Stimulated activated effector memory CD8-positive, alpha-beta T cell treated with anti-CD3 and anti-CD28 coated beads, Interleukin-12 subunit alpha, Interleukin-12 subunit beta, amount 100 ng/mL, for 72 hours (primary cell): ENCODE results near the gene PARD3B.

Experiments
- ATAC-seq: fragments of 150-1000 bp; cut with Tn5 transposase; 2 replicates; pipeline ENCODE4 v1.10.0; 2021
- DNase-seq, 2 donors: peaks; one replicate each; pipeline ENCODE4 v3.0.0; 2021 to 2022; ENCODE audit warnings: low spot score in 2 of 2
- H3K27ac Mint-ChIP-seq: one replicate; pipeline ENCODE4 v1.8.0; 2022; ENCODE audit warnings: mild to moderate bottlenecking, mixed read lengths
- H3K36me3 Mint-ChIP-seq: one replicate; pipeline ENCODE4 v1.8.0; 2022; ENCODE audit warnings: mild to moderate bottlenecking, mixed read lengths
- H3K4me1 Mint-ChIP-seq: one replicate; pipeline ENCODE4 v1.8.0; 2022; ENCODE audit warnings: mixed read lengths
- H3K4me3 Mint-ChIP-seq: one replicate; pipeline ENCODE4 v1.8.0; 2022; ENCODE audit warnings: mild to moderate bottlenecking, mixed read lengths
- H3K9me3 Mint-ChIP-seq: one replicate; pipeline ENCODE4 v1.8.0; 2022; ENCODE audit warnings: mixed read lengths

PARD3B gene

DNA sequence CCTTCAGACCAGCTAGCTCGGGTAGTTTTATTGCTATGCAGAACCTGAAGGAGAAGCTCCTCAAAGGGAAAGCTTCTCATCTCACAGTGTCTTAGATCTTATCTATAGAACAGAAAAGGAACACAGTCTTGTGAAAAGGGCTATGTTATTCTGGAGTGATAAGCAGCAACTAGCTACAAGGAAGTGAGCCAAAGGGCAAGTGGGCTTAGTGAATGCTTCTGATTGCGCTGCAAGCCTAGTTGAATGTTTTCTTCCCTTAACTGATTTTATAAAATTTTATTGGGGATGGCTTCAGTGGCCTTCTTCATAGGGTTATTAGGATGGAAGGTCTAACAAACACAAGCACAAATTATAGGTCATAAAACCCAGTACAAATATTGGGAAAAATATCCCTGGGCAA lies 400.1 kb downstream of the PARD3B start:
- DNase-seq, result no peak
- Mint-ChIP-seq H3K36me3 (no peaks in the 10 kb centered on the region), H3K9me3 (peaks cover 16% of the 10 kb centered on the region), H3K27ac (no peak overlapping the region), H3K4me3 (no peak overlapping the region), H3K4me1 (peaks cover 6% of the 10 kb centered on the region)
- ATAC-seq, result no peak

DNA sequence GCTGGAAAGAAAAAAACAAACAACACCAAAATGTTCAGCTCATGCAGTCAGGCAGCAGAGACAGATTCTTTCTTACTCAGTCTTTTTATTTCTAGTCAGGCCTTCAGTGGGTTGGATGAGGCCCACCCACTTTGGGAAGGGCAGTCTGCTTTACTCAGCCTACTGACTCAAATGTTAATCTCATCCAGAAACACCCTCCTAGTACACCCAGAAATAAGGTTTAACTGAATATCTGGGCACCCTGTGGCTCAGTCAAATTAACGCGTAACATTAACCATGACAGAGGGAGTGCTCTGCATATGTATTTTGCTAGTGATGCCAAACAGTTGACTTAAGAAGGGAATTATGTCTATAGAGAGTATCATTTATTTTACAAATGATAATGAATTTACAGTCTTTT lies 401.6 kb downstream of the PARD3B start:
- H3K9me3 Mint-ChIP-seq, result peaks cover 16% of the 10 kb centered on the region
- DNase-seq (no peak), ATAC-seq (no peak)
- H3K36me3 Mint-ChIP-seq, result no peaks in the 10 kb centered on the region
- peaks cover 6% of the 10 kb centered on the region for H3K4me1 Mint-ChIP-seq
- H3K4me3 Mint-ChIP-seq, result no peak overlapping the region
- H3K27ac Mint-ChIP-seq, result no peak overlapping the region

DNA sequence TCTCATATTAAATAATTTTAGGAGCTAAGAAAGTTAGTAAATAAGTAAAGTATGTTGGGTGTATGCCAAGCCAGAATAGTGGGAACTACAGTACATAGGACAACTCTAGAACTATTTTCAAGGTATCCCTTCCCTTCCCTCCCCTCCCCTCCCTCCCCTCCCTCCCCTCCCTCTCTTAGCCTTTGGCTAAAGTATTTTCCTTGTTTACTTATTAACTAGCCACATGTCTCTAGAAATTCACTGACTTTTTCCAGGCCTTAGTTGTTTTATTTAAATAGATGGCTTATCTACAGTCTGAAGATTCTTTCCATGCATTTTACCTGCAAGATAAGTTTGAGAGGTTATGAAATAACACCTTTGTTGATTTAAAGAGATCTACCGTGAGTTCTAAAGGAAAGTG lies 402.1 kb downstream of the PARD3B start:
- peaks cover 16% of the 10 kb centered on the region for H3K9me3 Mint-ChIP-seq
- DNase-seq (no peak), ATAC-seq (no peak)
- no peak overlapping the region for H3K27ac Mint-ChIP-seq
- no peak overlapping the region for H3K4me3 Mint-ChIP-seq
- H3K4me1 Mint-ChIP-seq, result peaks cover 6% of the 10 kb centered on the region
- H3K36me3 Mint-ChIP-seq, result no peaks in the 10 kb centered on the region

DNA sequence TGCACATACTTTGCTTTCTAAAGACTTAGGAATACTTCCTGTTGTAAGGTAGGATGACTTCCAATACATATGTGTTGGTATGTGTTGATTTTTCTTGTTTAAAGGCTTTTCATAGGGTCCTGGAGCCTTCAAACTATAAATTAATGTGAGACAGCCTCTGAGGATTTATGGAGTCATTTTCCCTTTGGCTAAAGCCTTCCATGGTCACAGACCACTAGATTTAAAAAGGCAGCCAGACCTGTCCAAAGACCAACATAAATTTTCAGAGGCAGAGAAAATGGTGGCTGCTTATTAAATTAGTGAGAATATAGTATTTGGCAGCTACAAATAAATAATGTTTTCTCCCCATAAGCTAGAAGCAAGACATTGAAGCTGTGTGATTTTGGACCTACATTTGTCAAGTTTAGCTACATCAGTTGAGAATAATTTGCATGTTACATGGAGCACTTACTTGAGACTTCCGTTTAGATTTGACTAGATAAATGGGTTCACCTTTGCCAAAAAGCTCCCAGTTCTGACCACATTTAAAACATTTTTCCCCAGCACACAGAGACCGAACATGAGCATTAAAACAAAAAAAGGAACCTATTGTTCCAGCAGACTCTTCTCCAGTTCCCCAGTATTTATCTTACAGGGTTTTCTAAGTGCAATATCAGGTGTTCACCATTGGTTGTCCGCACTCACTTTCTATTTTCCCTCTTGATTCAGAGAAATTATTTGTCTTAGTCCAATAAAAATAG lies 402.9 kb downstream of the PARD3B start:
- no peak overlapping the region for H3K4me3 Mint-ChIP-seq
- H3K36me3 Mint-ChIP-seq, result no peaks in the 10 kb centered on the region
- ATAC-seq (no peak), DNase-seq (no peak)
- peaks cover 16% of the 10 kb centered on the region for H3K9me3 Mint-ChIP-seq
- H3K27ac Mint-ChIP-seq, result no peak overlapping the region
- H3K4me1 Mint-ChIP-seq, result peaks cover 6% of the 10 kb centered on the region

DNA sequence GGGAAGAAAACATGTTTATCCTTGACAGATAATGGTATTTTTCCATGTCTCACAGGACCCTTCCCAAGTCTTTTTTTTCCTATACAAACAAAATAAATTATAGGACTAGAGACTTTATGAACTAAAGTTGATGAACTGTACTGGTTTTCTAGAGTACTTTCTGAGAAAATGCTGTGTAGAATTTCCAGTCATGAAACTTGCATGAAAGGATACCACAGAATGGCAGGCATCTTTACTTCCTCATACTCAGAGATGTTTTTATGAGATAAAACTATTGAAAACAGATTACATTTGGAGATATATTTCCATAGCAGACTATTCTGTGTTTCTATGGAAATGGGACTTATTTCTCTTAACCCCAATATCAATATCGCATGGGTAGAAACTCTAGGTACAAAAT lies 403.5 kb downstream of the PARD3B start:
- H3K4me1 Mint-ChIP-seq, result peaks cover 6% of the 10 kb centered on the region
- no peak overlapping the region for H3K27ac Mint-ChIP-seq
- ATAC-seq, result no peak
- peaks cover 14% of the 10 kb centered on the region for H3K9me3 Mint-ChIP-seq
- H3K36me3 Mint-ChIP-seq, result no peaks in the 10 kb centered on the region
- DNase-seq, result no peak
- no peak overlapping the region for H3K4me3 Mint-ChIP-seq

DNA sequence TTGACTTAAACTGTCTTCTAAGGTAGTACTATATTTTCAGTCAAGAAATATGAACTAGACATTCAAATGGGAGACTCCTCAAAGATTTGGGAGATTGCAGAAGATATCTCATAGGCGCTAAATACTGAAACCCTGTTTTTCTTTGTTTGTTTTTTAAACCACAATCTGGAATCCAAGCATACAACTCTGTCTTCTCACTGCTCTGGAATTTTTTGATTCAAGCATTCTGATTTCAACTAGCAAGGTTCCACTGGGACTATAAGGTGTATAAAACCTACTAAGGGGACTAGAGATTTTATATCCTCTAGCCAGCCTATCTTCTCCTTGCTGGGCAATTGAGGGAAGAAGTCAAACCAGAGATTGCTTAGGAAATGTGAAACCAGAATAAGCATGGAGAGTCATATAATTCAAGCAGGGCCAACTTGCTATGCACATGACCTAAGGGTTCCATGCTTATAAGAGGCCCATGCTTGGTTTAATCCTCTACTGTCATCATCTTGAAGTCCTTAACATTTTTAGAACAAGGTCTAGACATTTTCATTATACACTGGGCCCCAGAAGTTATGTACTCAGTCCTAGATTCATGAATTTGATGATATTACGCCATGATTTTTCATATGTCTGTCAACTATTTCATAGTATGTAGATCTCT lies 405.5 kb downstream of the PARD3B start:
- DNase-seq (no peak), ATAC-seq (no peak)
- Mint-ChIP-seq H3K4me3 (no peak overlapping the region), H3K36me3 (no peaks in the 10 kb centered on the region), H3K27ac (no peak overlapping the region), H3K9me3 (peaks cover 8% of the 10 kb centered on the region), H3K4me1 (peaks cover 6% of the 10 kb centered on the region)

DNA sequence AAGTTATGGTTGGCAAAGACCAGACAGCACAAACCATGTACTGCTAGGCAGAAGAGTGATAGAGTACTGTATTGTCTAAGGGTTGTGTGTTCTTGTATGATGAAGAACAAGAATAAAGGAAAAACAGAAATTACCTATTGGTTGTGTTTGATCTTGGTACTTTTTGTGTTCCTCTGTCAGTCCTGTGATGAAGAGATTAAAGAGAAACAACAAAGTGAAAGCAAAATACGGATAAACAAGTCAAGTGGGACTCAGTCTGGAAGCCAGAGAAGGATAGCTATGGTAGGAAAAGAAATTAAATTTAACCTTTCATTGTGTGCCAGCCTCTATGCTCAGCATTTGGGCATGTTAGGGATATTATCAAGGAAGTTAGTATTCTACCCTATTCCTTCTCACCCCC lies 413.1 kb downstream of the PARD3B start:
- H3K4me1 Mint-ChIP-seq, result no peaks in the 10 kb centered on the region
- H3K36me3 Mint-ChIP-seq, result no peaks in the 10 kb centered on the region
- DNase-seq (no peak), ATAC-seq (no peak)
- H3K9me3 Mint-ChIP-seq, result no peaks in the 10 kb centered on the region
- H3K4me3 Mint-ChIP-seq, result no peak overlapping the region
- H3K27ac Mint-ChIP-seq, result no peak overlapping the region

DNA sequence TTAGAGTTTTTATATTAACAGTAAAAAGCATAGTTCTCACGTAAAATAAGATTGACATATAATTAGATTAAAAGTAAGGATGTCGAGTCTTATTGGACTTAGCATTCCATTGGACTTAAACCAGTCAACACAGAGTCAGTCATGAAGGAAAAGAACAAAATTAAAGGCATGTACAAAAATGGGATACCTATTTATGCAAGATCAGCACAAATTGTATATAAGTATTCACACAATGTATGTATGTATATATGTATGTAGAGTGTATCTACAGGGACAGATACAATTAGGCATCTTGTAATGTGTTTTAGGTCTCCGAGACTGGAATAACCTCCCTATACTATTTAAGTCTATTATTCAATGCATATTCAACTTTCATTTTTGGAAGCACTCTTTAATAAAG lies 419.1 kb downstream of the PARD3B start:
- no peak overlapping the region for H3K4me3 Mint-ChIP-seq
- H3K36me3 Mint-ChIP-seq, result no peaks in the 10 kb centered on the region
- no peak for DNase-seq
- H3K27ac Mint-ChIP-seq, result no peak overlapping the region
- ATAC-seq, result no peak
- H3K4me1 Mint-ChIP-seq, result peaks cover 15% of the 10 kb centered on the region
- H3K9me3 Mint-ChIP-seq, result peaks cover 3% of the 10 kb centered on the region

DNA sequence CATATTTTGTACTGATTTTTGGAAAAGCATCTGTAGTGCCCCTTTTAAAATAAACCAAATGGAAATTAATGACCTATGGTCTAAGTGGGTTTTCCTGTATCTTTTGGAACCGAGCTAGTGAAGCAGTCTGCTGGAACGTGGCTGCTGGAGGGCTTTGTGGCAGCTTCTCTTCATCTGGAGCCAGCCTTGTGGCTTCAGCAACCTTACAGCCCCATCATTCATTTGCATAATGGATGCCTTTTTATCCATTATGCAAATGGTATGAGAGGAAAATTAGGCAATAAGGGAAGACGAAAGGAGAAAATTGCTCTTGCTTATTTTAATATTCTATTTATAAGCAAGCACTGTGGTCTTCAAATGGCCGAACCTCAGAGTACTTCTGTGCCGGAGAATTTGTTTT lies 421.0 kb downstream of the PARD3B start:
- Mint-ChIP-seq H3K27ac (no peak overlapping the region), H3K36me3 (no peaks in the 10 kb centered on the region), H3K4me3 (no peak overlapping the region), H3K9me3 (peaks cover 3% of the 10 kb centered on the region), H3K4me1 (peaks cover 15% of the 10 kb centered on the region)
- DNase-seq, result no peak
- ATAC-seq, result no peak

DNA sequence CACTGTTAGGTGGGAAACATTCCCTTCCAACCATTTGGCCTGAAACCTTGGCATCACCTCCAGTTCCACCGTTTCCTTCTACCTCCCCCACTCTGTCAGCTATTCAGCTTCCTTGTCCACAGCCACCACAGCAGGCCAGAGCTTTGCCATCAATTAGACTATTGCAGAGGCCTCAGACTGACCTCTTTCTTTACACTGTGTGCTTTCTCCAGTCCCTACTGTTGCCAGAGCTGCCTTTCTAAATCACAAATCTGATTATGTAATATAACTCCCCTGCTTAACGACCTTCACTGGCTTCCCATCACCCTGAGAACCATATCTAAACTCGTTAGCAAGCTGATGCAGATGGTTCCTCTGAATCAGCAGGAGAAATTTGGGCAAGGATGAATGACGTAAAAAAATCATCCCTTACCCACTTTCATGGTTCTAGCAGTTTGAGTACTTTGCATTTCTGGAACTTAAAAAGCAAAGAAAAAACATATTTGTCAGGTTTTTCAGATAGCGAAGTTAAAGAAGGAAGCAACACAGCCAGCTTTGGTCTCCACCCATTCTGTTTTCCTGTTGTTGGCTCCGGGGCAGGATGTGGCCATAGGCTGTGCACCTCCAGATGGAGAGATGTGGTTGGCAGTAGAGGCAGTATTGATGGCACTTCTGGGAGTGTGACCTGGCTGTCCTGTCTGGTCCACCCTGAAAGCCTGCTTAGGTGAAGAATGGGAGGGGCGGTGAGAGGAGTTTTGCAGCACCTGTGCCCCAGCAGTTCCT lies 422.1 kb downstream of the PARD3B start:
- DNase-seq (no peak), ATAC-seq (peak; percentile 68)
- Mint-ChIP-seq H3K4me1 (peaks cover 15% of the 10 kb centered on the region), H3K36me3 (no peaks in the 10 kb centered on the region), H3K27ac (peak overlapping the region; percentile 50), H3K9me3 (peaks cover 3% of the 10 kb centered on the region), H3K4me3 (no peak overlapping the region)

DNA sequence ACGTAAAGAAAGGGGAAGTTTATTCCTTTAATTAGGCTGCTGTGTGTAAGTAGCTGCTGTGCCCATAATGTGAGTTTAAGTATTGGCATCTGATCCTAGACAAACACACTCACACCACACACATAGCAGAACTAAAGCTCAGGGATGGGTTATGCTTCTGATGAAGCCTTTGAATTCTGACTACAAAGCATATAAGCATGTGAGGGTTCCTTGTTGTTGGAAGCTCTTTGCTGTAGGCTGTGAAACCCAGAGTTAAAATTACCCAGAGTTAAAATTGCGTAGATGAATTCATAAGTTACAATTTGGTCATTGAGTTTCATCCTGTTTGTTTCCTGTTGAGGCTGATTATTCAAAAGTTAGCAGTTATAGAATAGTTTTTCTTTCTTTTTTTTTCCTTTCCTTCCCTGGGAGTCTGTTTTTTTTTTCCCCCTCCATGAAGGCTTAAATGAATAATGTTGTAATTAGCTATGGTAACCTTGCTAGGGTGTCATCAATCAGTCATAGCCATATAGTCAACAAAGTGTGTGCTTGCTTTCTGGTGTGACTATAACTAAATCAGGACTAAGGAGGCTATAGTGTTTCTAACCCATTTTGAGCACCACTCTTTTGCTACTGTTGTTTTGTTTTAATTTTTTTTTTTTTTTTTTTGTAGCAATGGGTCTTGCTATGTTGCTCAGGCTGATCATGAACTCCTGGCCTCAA lies 426.1 kb downstream of the PARD3B start:
- DNase-seq (no peak), ATAC-seq (no peak)
- peaks cover 15% of the 10 kb centered on the region for H3K4me1 Mint-ChIP-seq
- H3K27ac Mint-ChIP-seq, result no peak overlapping the region
- H3K36me3 Mint-ChIP-seq, result no peaks in the 10 kb centered on the region
- no peak overlapping the region for H3K4me3 Mint-ChIP-seq
- H3K9me3 Mint-ChIP-seq, result peaks cover 3% of the 10 kb centered on the region

DNA sequence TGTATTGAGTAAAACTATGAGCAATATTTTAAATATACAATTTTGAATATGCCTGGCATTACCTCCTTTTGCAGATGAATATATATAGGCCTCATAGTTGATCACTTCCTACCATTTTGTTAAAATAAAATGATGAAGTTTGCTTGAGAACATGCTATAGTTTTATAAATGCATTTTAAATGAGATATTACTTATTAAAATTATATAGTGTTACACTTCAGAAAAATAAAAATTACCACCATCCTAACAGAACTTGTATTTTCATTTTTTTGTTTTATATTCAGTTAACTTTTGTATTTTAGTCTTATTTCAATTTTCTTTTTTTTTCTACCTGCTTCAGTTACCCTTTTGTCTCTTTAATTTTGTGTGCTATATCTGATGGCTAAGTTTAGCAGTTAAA lies 426.9 kb downstream of the PARD3B start:
- Mint-ChIP-seq H3K36me3 (no peaks in the 10 kb centered on the region), H3K27ac (no peak overlapping the region), H3K4me3 (no peak overlapping the region), H3K4me1 (peaks cover 12% of the 10 kb centered on the region), H3K9me3 (peaks cover 5% of the 10 kb centered on the region)
- DNase-seq (no peak), ATAC-seq (no peak)

DNA sequence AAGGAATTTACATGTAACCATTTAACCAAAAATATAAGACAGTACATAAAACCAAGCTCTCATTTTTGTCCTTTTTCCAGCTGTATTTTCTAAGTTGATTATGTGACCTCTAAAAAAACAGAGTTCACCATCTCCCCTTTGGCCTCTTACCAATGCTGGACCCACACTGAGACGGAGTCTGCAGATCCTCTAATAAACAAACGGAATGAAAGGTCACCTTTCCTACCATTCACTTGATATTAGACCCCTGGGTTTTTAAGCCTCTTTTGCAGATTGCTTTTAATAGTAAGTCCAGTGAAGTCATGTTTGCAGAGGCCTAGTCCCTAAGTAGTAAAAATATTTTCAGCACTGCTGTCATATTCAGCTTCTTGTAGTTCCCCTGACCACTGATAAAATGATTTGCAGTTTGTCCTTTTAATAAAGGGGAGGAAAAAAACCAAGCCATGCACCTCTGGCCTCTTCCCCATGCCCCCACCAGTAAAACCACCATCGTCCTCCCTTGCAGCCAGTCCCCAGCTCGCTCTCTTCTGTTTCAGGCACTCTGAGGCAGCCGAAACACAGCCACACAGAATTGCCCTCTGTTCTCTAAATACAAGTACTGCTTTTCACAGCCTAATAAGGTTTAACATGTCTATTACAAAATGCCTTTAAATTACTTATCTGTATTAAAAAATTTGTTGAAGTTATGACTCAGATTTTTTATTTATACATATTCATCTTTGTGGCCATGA lies 427.5 kb downstream of the PARD3B start:
- Mint-ChIP-seq H3K36me3 (no peaks in the 10 kb centered on the region), H3K27ac (no peak overlapping the region), H3K9me3 (peaks cover 5% of the 10 kb centered on the region), H3K4me1 (peaks cover 6% of the 10 kb centered on the region), H3K4me3 (no peak overlapping the region)
- ATAC-seq (no peak), DNase-seq (no peak)

DNA sequence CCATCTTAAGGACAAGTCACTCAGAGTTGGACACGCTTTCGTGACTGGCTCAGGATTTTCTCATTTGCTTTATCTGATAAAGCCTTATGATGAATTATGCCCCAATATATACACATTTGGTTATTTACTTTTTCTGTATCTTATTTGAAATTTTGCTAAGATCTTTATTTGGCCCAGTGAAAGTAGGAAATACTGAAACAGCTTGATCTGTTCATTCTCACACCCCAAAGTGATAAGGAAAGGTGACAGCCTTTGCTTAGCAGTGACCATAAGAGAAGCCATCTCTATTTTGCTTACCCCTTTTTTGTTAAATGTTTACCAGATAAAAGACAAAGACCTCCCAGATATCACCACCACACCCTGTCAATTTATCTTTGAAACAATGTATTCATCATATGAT lies 428.3 kb downstream of the PARD3B start:
- no peak for DNase-seq
- no peak for ATAC-seq
- peaks cover 2% of the 10 kb centered on the region for H3K9me3 Mint-ChIP-seq
- peaks cover under 1% of the 10 kb centered on the region for H3K4me1 Mint-ChIP-seq
- no peak overlapping the region for H3K4me3 Mint-ChIP-seq
- no peak overlapping the region for H3K27ac Mint-ChIP-seq
- H3K36me3 Mint-ChIP-seq, result no peaks in the 10 kb centered on the region

DNA sequence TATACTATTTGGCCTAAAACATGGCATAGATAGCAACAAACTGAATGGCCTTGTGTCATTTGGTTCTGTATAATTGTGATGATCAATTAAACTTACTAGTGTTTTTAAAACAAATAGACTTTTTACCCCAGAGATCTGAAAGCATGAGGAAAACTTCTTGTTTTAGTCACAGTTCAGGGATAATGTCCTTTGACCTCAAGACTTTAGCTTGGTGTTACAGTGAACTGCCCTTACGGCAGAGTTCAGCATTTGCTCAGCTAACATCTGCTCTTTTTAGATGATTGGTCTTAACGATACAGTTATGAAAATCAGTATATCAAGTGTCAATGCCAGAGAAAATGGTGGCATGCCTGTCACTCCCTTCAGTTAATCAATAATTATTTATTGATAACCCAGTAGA lies 429.2 kb downstream of the PARD3B start:
- no peak for ATAC-seq
- peaks cover 2% of the 10 kb centered on the region for H3K9me3 Mint-ChIP-seq
- H3K27ac Mint-ChIP-seq, result no peak overlapping the region
- DNase-seq, result no peak
- H3K4me3 Mint-ChIP-seq, result no peak overlapping the region
- H3K36me3 Mint-ChIP-seq, result no peaks in the 10 kb centered on the region
- no peaks in the 10 kb centered on the region for H3K4me1 Mint-ChIP-seq
